ENCODE data around the gene TMEM121. TPM values are rescaled to one million over a fixed set of nuclear protein-coding genes. Genes with fewer than 3 reads are reported as not detected.

Gene TMEM121
- total and polyA plus RNA-seq, 2 of the 8 experiments (the other 6 are each of a cell fraction or from before 2014, with no cell fraction given): 1.9 TPM; not detected in 1

DNA sequence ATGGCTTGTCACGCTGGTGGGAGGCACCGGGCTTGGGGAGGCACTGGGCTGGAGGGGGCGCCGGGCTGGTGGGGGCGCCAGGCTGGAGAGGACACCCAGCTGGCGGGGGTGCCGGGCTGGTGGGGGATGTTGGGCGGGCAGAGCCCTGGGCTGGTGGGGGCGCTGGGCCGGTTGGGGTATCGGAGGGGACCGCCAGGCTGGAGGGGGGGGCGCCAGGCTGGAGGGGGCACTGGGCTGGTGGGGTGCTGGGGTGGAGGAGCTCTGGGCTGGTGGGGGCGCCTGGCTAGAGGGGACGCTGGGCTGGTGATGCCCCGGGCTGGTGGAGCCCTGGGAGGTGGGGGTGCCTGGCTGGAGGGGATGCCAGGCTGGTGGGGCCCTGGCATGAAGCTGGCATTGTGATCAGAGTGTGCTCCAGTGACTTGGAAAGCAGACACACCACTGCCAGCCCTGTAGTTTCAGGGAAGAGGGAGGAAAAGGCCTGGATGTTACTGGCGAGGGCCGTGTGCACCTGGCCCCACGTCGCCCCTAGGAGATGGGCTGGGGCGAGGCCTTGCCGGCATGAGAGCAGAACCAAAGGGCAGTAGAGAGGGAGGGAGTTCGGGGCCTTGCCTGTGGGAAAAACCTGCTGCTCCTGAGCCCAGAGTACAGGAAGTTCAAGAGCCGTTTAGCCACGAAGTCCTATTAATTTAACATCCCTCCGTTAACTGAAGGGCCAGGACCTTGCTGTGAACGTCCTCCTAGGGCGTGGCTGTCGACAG is 22.3 kb upstream of the TMEM121 start:
- Histone ChIP-seq H4K91ac (replicated peaks; ENCODE audit: insufficient read length, low read length) (no peak overlapping the region), H2BK12ac (ENCODE audit: low read depth, low read length) (no peak overlapping the region), H3K4me2 (ENCODE audit: insufficient read depth in 1 of 2, low read depth in 2 of 2, low read length in 2 of 2) (no peak overlapping the region), H2BK15ac (ENCODE audit: low read length) (no peak overlapping the region), H2BK20ac (ENCODE audit: low read length) (no peak overlapping the region), H3K9ac (replicated peaks in 1 of 4; ENCODE audit: extremely low read depth in 1 of 4, low read depth in 3 of 4, low read length in 3 of 4) (no peak overlapping the region), H4K20me1 (replicated peaks in 1 of 2; ENCODE audit: control insufficient read depth in 1 of 2, insufficient read depth in 2 of 2, low read length in 2 of 2) (no peaks in the 10 kb centered on the region), H3K4ac (replicated peaks; ENCODE audit: insufficient read length, low read depth, low read length) (no peak overlapping the region), H4K8ac (ENCODE audit: extremely low read depth, insufficient read depth, low read length) (no peak overlapping the region), H3K23me2 (ENCODE audit: low read depth, low read length) (no peaks in the 10 kb centered on the region), H4K5ac (ENCODE audit: insufficient read length, low read depth, low read length) (no peak overlapping the region), H2BK120ac (replicated peaks; ENCODE audit: low read depth, low read length) (no peak overlapping the region), H3K9me3 (ENCODE audit: insufficient read depth in 2 of 2, low read depth in 1 of 2, low read length in 1 of 2) (no peaks in the 10 kb centered on the region; a peak in 1 of 4 replicates), H3K36me3 (ENCODE audit: control insufficient read depth in 2 of 4, insufficient read depth in 4 of 4, low read length in 3 of 4) (no peaks in the 10 kb centered on the region), H3K4me3 (ENCODE audit: extremely low read depth in 1 of 4, insufficient read depth in 2 of 4, low read depth in 3 of 4, low read length in 4 of 4) (no peak overlapping the region), H3K4me1 (replicated peaks in 1 of 4; ENCODE audit: control insufficient read depth in 3 of 4, insufficient read depth in 4 of 4, low read length in 3 of 4) (no peaks in the 10 kb centered on the region; a peak in 1 of 7 replicates), H2AFZ (ENCODE audit: low read length) (no peak overlapping the region), H3K23ac (ENCODE audit: insufficient read length) (no peak overlapping the region), H3K14ac (ENCODE audit: insufficient read length) (no peak overlapping the region), H2AK5ac (ENCODE audit: low read depth, low read length) (no peak overlapping the region), H3K27me3 (replicated peaks in 1 of 4; ENCODE audit: control insufficient read depth in 3 of 4, extremely low read depth in 1 of 4, insufficient read depth in 3 of 4, low read length in 3 of 4) (no peaks in the 10 kb centered on the region; a peak in 1 of 7 replicates), H3K79me2 (ENCODE audit: control insufficient read depth in 1 of 2, insufficient read depth in 2 of 2, low read length in 2 of 2) (no peaks in the 10 kb centered on the region), H3K18ac (ENCODE audit: extremely low read depth, low read length) (no peak overlapping the region), H2BK5ac (ENCODE audit: low read depth, low read length) (no peak overlapping the region), H3K79me1 (ENCODE audit: low read depth, low read length) (no peaks in the 10 kb centered on the region), H3K56ac (replicated peaks; ENCODE audit: insufficient read length, low read depth, low read length) (no peak overlapping the region), H3K27ac (ENCODE audit: low read depth, low read length) (no peak overlapping the region)
- FAIRE-seq (no peak), DNase-seq (ENCODE audit: low read depth in 1 of 2, low spot score in 2 of 2) (no peak)
- no peak for TF ChIP-seq SIN3A (conservative IDR thresholded peaks at IDR 0.05 in 1 of 2, IDR thresholded peaks at IDR 0.05 in 1 of 2; ENCODE audit: low read depth in 1 of 2, low read length in 2 of 2)
- no peak for TF ChIP-seq BRCA1 (IDR thresholded peaks at IDR 0.05; ENCODE audit: low read depth, low read length)
- no peak for TF ChIP-seq BCL11A (IDR thresholded peaks at IDR 0.05; ENCODE audit: low read depth in 2 of 2, low read length in 2 of 2)
- TF ChIP-seq, protein P1, sequence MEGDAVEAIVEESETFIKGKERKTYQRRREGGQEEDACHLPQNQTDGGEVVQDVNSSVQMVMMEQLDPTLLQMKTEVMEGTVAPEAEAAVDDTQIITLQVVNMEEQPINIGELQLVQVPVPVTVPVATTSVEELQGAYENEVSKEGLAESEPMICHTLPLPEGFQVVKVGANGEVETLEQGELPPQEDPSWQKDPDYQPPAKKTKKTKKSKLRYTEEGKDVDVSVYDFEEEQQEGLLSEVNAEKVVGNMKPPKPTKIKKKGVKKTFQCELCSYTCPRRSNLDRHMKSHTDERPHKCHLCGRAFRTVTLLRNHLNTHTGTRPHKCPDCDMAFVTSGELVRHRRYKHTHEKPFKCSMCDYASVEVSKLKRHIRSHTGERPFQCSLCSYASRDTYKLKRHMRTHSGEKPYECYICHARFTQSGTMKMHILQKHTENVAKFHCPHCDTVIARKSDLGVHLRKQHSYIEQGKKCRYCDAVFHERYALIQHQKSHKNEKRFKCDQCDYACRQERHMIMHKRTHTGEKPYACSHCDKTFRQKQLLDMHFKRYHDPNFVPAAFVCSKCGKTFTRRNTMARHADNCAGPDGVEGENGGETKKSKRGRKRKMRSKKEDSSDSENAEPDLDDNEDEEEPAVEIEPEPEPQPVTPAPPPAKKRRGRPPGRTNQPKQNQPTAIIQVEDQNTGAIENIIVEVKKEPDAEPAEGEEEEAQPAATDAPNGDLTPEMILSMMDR (IDR thresholded peaks at IDR 0.05; ENCODE audit: control extremely low read depth in 1 of 3, insufficient read depth in 1 of 3, low read depth in 1 of 3, low read length in 3 of 3): no peak
- TF ChIP-seq SUZ12 (IDR thresholded peaks at IDR 0.05; ENCODE audit: low read length): no peak
- no peak for TF ChIP-seq ZNF274 (IDR thresholded peaks at IDR 0.05; ENCODE audit: borderline replicate concordance, extremely low read depth, low read length)
- no peak for TF ChIP-seq NRF1 (IDR thresholded peaks at IDR 0.05; ENCODE audit: low read depth, low read length)
- no peak for TF ChIP-seq GTF2F1 (IDR thresholded peaks at IDR 0.05; ENCODE audit: borderline replicate concordance, low read depth, low read length)
- ChIA-PET CTCF (ENCODE audit: partially characterized antibody) (interaction anchor here (0.7 kb wide), 1 partner anchor 86 kb away, joined by 3 read pairs; no protein-coding TSS in a partner anchor), POLR2A (ENCODE audit: partially characterized antibody) (no interaction called here)
- 90% methylated on average over 11 of the region's 29 CpGs; no CpG with 5 or more reads in 1 of the 2 experiments for WGBS, 2 experiments (ENCODE audit: extremely low coverage in 1 of 2, insufficient coverage in 1 of 2, insufficient read length in 1 of 2, insufficient replicate concordance in 2 of 2, low coverage in 1 of 2, low lambda C conversion rate in 2 of 2, missing lambda C conversion rate in 1 of 2)

Measured in H1 (cell line).